SH-SY5Y (cell line): ENCODE measurements around the gene TCP10L.

ENCODE experiments used
- GATA2 ChIP-seq: IDR thresholded peaks from 2 replicates; pipeline ENCODE4 v1.6.1; 2011; ENCODE audit warnings: mild to moderate bottlenecking, low read depth, low read length
- GATA3 ChIP-seq: IDR thresholded peaks from 2 replicates; pipeline ENCODE4 v1.6.1; 2011; ENCODE audit warnings: low read depth, mild to moderate bottlenecking, low read length, moderate library complexity

DNA sequence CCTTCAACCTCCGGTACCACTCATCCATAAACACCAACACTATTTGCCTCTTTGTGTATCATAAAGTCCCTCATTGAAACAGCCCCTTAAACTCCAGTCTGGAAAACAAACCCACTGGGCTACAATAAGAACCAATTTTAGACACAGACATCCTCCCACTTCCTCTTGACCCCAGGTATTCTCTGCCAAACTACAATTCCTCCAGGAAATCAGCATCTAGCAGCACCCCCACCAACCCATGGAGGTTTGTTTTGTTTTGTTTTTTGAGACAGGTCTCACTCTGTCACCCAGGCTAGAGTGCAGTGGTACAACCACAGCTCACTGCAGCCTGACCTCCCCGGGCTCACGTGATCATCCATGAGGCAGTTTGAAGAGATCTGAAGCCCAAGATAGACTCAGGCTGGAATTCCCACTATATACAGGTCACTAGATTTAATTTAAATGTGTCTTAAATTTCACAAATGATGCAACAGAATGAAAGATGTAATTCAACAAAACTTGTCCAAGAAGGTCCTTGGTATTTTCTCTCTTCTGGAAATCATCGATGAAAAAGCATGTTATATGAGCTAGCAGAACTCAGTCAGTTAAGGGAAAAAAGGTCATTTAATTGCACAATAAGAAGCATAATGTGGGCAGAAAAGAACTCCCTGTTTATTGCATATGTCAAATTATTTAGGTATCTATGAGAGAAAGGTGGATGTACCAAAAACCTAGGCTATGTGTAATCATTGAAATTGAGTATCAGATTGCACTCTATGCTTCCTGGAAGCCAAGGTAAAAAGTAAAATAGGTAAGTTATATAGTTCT lies 30.3 kb downstream of the TCP10L start:
- TF ChIP-seq GATA2: no peak
- no peak for TF ChIP-seq GATA3
